Neural cell (in vitro differentiated cells): ENCODE data around the gene CFAP92. TPM values are rescaled to one million over a fixed set of nuclear protein-coding genes. Genes with fewer than 3 reads are reported as not detected.

ENCODE experiments used
- H2AFZ ChIP-seq: fragments of 200-600, 300-800 bp; sonication (generic), shearing (Covaris generic); 2 replicates; pipeline ENCODE4 v1.6.0; 2014; ENCODE audit warnings: low read depth, mild to moderate bottlenecking, antibody characterized with exemption, low read length, moderate library complexity
- H3F3A ChIP-seq: fragments of 200-600 bp; shearing (Covaris generic); 2 replicates; pipeline ENCODE4 v1.6.1; 2016; ENCODE audit warnings: mild to moderate bottlenecking, moderate library complexity, mixed read lengths, antibody characterized with exemption, low read length; ENCODE audit not compliant: insufficient read depth, poor library complexity, severe bottlenecking
- H3K27ac ChIP-seq: fragments of 200-600, 300-800 bp; sonication (generic), shearing (Covaris generic); 2 replicates; pipeline ENCODE4 v1.5.1; 2014; ENCODE audit warnings: mild to moderate bottlenecking, low read length, moderate library complexity
- H3K27me3 ChIP-seq: fragments of 300-800, 200-600 bp; sonication (generic), shearing (Covaris generic); 2 replicates; pipeline ENCODE4 v1.6.0; 2014; ENCODE audit warnings: mild to moderate bottlenecking, low read depth, low read length, moderate library complexity; ENCODE audit not compliant: insufficient read depth
- H3K36me3 ChIP-seq: fragments of 300-800, 200-600 bp; sonication (generic), shearing (Covaris generic); 2 replicates; pipeline ENCODE4 v1.5.1; 2014; ENCODE audit warnings: mild to moderate bottlenecking, antibody characterized with exemption, low read length, moderate library complexity; ENCODE audit not compliant: insufficient read depth
- H3K4me2 ChIP-seq: fragments of 300-800, 200-600 bp; sonication (generic), shearing (Covaris generic); 2 replicates; pipeline ENCODE4 v1.6.0; 2014; ENCODE audit warnings: mild to moderate bottlenecking, low read length
- H3K4me3 ChIP-seq: fragments of 300-800, 200-600 bp; sonication (generic), shearing (Covaris generic); 2 replicates; pipeline ENCODE4 v1.5.1; 2014; ENCODE audit warnings: mild to moderate bottlenecking, low read length, moderate library complexity
- H3K79me2 ChIP-seq: fragments of 200-600 bp; shearing (Covaris generic); replicated peaks from 2 replicates; pipeline ENCODE4 v1.6.0; 2014; ENCODE audit warnings: mild to moderate bottlenecking, low read length, moderate library complexity; ENCODE audit not compliant: insufficient read depth
- H3K9ac ChIP-seq: fragments of 300-800, 200-600 bp; sonication (generic), shearing (Covaris generic); 2 replicates; pipeline ENCODE4 v1.6.1; 2016; ENCODE audit warnings: mild to moderate bottlenecking, low read length, mixed read lengths
- H3K9me2 ChIP-seq: fragments of 200-600 bp; shearing (Covaris generic); 2 replicates; pipeline ENCODE4 v1.6.1; 2016; ENCODE audit warnings: mild to moderate bottlenecking, low read length, mixed read lengths; ENCODE audit not compliant: insufficient read depth
- H3K9me3 ChIP-seq: fragments of 200-600, 300-800 bp; sonication (generic), shearing (Covaris generic); 2 replicates; pipeline ENCODE4 v1.6.1; 2016; ENCODE audit warnings: mild to moderate bottlenecking, mixed run types, low read length, moderate library complexity, mixed read lengths
- H4K20me1 ChIP-seq: fragments of 200-600 bp; shearing (Covaris generic); 2 replicates; pipeline ENCODE4 v1.6.1; 2016; ENCODE audit warnings: mild to moderate bottlenecking, mixed run types; ENCODE audit not compliant: insufficient read depth
- EP300 ChIP-seq: fragments of 450-650 bp; conservative IDR thresholded peaks from 2 replicates; pipeline ENCODE4 v1.6.1; 2014; ENCODE audit warnings: antibody characterized with exemption, mild to moderate bottlenecking, moderate library complexity; ENCODE audit not compliant: poor library complexity, severe bottlenecking
- EZH2 ChIP-seq: fragments of 200-600, 300-800 bp; shearing (Covaris generic), sonication (generic); IDR thresholded peaks from 2 replicates; pipeline ENCODE4 v1.6.1; 2014; ENCODE audit warnings: antibody characterized with exemption, low read length, borderline replicate concordance, mild to moderate bottlenecking; ENCODE audit not compliant: insufficient read depth, poor library complexity, severe bottlenecking
- MXI1 ChIP-seq: fragments of 450-650 bp; conservative IDR thresholded peaks from 2 replicates; pipeline ENCODE4 v1.6.1; 2014; ENCODE audit warnings: antibody characterized with exemption, mild to moderate bottlenecking; ENCODE audit not compliant: poor library complexity, severe bottlenecking
- POLR2AphosphoS5 ChIP-seq: IDR thresholded peaks from 2 replicates; pipeline ENCODE4 v1.6.1; 2012
- RAD21 ChIP-seq: fragments of 450-650 bp; conservative IDR thresholded peaks from 2 replicates; pipeline ENCODE4 v1.6.1; 2014; ENCODE audit warnings: antibody characterized with exemption, mild to moderate bottlenecking, moderate library complexity
- SMC3 ChIP-seq: fragments of 450-650 bp; conservative IDR thresholded peaks from 2 replicates; pipeline ENCODE4 v1.6.1; 2014; ENCODE audit warnings: antibody characterized with exemption, mild to moderate bottlenecking, moderate library complexity; ENCODE audit not compliant: poor library complexity
- TAF1 ChIP-seq: IDR thresholded peaks from 2 replicates; pipeline ENCODE4 v1.6.1; 2012; ENCODE audit warnings: low read depth
- polyA plus RNA-seq: library from polyadenylated mRNA; depleted of rRNA; stranded (reverse); fragments of >200 nt; gene quantifications from 2 replicates; pipeline ENCODE4 v1.2.3, GENCODE V29; 2014
- TF ChIP-seq, protein P1 (sequence below): IDR thresholded peaks from 2 replicates; pipeline ENCODE4 v1.6.1; 2012; ENCODE audit warnings: borderline replicate concordance
- TF ChIP-seq, protein P2 (sequence below): fragments of 450-650 bp; IDR thresholded peaks from 2 replicates; pipeline ENCODE4 v1.5.1; 2014; ENCODE audit warnings: antibody characterized with exemption, mild to moderate bottlenecking, moderate library complexity; ENCODE audit not compliant: poor library complexity, severe bottlenecking

The CFAP92 gene
- polyA plus RNA-seq, 1 donor from 2014 or later: 0.69 TPM

DNA sequence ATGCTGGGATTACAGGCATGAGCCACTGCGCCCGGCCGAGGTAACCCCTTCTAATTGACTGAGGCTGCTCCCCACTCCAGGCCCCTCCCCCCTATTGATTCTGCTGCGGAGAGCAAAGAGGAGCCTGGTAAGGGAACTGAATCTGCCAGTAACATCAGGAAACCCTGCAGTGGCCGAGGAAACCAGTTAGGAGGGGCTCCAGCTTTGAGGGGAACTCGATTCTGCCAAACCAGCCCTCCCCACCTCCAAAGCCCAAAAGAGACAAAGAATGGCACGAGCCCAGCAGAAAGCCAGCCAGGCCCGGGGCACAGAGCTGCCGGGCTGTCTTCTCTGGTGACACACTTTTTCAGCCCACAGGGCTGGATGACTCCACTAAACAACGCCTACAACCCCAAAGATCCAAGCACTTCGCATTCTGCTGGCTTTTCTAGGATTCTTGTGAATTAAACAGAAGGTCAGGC lies 129.5 kb downstream of the CFAP92 start:
- Histone ChIP-seq H3K27ac (no peak overlapping the region), H3K79me2 (no peaks in the 10 kb centered on the region), H3K4me2 (no peak overlapping the region), H3K4me3 (no peak overlapping the region), H3K9ac (no peak overlapping the region), H3F3A (no peaks in the 10 kb centered on the region), H4K20me1 (no peaks in the 10 kb centered on the region), H3K9me2 (no peaks in the 10 kb centered on the region), H3K27me3 (no peaks in the 10 kb centered on the region), H2AFZ (no peak overlapping the region), H3K9me3 (peaks cover 4% of the 10 kb centered on the region), H3K36me3 (no peaks in the 10 kb centered on the region)
- TF ChIP-seq, protein P1, sequence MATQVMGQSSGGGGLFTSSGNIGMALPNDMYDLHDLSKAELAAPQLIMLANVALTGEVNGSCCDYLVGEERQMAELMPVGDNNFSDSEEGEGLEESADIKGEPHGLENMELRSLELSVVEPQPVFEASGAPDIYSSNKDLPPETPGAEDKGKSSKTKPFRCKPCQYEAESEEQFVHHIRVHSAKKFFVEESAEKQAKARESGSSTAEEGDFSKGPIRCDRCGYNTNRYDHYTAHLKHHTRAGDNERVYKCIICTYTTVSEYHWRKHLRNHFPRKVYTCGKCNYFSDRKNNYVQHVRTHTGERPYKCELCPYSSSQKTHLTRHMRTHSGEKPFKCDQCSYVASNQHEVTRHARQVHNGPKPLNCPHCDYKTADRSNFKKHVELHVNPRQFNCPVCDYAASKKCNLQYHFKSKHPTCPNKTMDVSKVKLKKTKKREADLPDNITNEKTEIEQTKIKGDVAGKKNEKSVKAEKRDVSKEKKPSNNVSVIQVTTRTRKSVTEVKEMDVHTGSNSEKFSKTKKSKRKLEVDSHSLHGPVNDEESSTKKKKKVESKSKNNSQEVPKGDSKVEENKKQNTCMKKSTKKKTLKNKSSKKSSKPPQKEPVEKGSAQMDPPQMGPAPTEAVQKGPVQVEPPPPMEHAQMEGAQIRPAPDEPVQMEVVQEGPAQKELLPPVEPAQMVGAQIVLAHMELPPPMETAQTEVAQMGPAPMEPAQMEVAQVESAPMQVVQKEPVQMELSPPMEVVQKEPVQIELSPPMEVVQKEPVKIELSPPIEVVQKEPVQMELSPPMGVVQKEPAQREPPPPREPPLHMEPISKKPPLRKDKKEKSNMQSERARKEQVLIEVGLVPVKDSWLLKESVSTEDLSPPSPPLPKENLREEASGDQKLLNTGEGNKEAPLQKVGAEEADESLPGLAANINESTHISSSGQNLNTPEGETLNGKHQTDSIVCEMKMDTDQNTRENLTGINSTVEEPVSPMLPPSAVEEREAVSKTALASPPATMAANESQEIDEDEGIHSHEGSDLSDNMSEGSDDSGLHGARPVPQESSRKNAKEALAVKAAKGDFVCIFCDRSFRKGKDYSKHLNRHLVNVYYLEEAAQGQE: no peak
- TF ChIP-seq EP300 (no peak), SMC3 (no peak), TAF1 (no peak), MXI1 (no peak), POLR2AphosphoS5 (no peak), EZH2 (no peak), RAD21 (no peak)
- TF ChIP-seq, protein P2, sequence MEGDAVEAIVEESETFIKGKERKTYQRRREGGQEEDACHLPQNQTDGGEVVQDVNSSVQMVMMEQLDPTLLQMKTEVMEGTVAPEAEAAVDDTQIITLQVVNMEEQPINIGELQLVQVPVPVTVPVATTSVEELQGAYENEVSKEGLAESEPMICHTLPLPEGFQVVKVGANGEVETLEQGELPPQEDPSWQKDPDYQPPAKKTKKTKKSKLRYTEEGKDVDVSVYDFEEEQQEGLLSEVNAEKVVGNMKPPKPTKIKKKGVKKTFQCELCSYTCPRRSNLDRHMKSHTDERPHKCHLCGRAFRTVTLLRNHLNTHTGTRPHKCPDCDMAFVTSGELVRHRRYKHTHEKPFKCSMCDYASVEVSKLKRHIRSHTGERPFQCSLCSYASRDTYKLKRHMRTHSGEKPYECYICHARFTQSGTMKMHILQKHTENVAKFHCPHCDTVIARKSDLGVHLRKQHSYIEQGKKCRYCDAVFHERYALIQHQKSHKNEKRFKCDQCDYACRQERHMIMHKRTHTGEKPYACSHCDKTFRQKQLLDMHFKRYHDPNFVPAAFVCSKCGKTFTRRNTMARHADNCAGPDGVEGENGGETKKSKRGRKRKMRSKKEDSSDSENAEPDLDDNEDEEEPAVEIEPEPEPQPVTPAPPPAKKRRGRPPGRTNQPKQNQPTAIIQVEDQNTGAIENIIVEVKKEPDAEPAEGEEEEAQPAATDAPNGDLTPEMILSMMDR: no peak

- H3K79me2 ChIP-seq: no peaks in the 10 kb centered on the region
- no peaks in the 10 kb centered on the region for H4K20me1 ChIP-seq
- H3F3A ChIP-seq: no peaks in the 10 kb centered on the region
- TF ChIP-seq, protein P2: no peak
- no peak for TF ChIP-seq RAD21
- no peak for TF ChIP-seq SMC3
- TF ChIP-seq, protein P1: no peak
- TF ChIP-seq TAF1: no peak
- TF ChIP-seq EP300: no peak
- TF ChIP-seq MXI1: no peak
- no peak overlapping the region for H3K4me3 ChIP-seq
- H3K4me2 ChIP-seq: no peak overlapping the region
- H3K36me3 ChIP-seq: no peaks in the 10 kb centered on the region
- H3K27me3 ChIP-seq: no peaks in the 10 kb centered on the region
- peaks cover 10% of the 10 kb centered on the region for H3K9me3 ChIP-seq
- no peak overlapping the region for H3K27ac ChIP-seq
- H2AFZ ChIP-seq: no peak overlapping the region
- no peak overlapping the region for H3K9ac ChIP-seq
- no peaks in the 10 kb centered on the region for H3K9me2 ChIP-seq
Measured at GRCh38 chr3:128863560-128863959, 130.3 kb downstream of the CFAP92 start.
